Measurements from ENCODE around the gene COX7A2L.

DNA sequence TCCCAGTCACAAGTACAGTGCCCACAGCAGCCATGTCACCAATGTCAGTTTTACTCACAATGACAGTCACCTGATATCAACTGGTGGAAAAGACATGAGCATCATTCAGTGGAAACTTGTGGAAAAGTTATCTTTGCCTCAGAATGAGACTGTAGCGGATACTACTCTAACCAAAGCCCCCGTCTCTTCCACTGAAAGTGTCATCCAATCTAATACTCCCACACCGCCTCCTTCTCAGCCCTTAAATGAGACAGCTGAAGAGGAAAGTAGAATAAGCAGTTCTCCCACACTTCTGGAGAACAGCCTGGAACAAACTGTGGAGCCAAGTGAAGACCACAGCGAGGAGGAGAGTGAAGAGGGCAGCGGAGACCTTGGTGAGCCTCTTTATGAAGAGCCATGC is 31.3 kb downstream of the COX7A2L start:
- TF ChIP-seq CTCF (IDR thresholded peaks at IDR 0.05 in 4 of 5, conservative IDR thresholded peaks at IDR 0.05 in 1 of 5) (no peak), POLR2A (IDR thresholded peaks at IDR 0.05) (no peak)
